NCI-H774 (cell line): Measurements from ENCODE around the gene NTRK3.
A peak's percentile ranks its signal among the peaks of the same experiment; 100 is the strongest.

Source experiments
- DNase-seq: peaks from one replicate; lab custom pipeline; 2025; lab: John Stamatoyannopoulos, UW

NTRK3 gene

GRCh38 chr15:88256279-88257230, at the start of gene NTRK3:
Gene NTRK3, minus strand, starts transcription at chr15:88256739. Its CDS starts 586 bp downstream, at chr15:88256153.
- no peak for DNase-seq

GRCh38 chr15:88303395-88303794, 46.9 kb upstream of the NTRK3 start:
- DNase-seq = no peak

GRCh38 chr15:88302373-88302772, 45.8 kb upstream of the NTRK3 start:
- no peak for DNase-seq

- DNase-seq = no peak
Observed at GRCh38 chr15:88301311-88301710, 44.8 kb upstream of the NTRK3 start.

- no peak for DNase-seq
Observed at GRCh38 chr15:88300861-88301260, 44.3 kb upstream of the NTRK3 start.

GRCh38 chr15:88300089-88300488, 43.5 kb upstream of the NTRK3 start:
- DNase-seq = no peak

GRCh38 chr15:88299497-88299896, 43.0 kb upstream of the NTRK3 start:
- DNase-seq = no peak

GRCh38 chr15:88288661-88289060, 32.1 kb upstream of the NTRK3 start:
- no peak for DNase-seq

GRCh38 chr15:88288206-88288605, 31.7 kb upstream of the NTRK3 start:
- DNase-seq = no peak

GRCh38 chr15:88284318-88284998, 27.9 kb upstream of the NTRK3 start:
- DNase-seq = no peak

GRCh38 chr15:88282614-88283013, 26.1 kb upstream of the NTRK3 start:
- DNase-seq = no peak

GRCh38 chr15:88276821-88277410, 20.4 kb upstream of the NTRK3 start:
- no peak for DNase-seq

GRCh38 chr15:88275804-88276203, 19.3 kb upstream of the NTRK3 start:
- no peak for DNase-seq

GRCh38 chr15:88274553-88275460, 18.3 kb upstream of the NTRK3 start:
- peak; percentile 24 for DNase-seq

GRCh38 chr15:88272421-88272820, 15.9 kb upstream of the NTRK3 start:
- DNase-seq = no peak

GRCh38 chr15:88269356-88270062, 13.0 kb upstream of the NTRK3 start:
- no peak for DNase-seq

- no peak for DNase-seq
Observed at GRCh38 chr15:88267720-88268119, 11.2 kb upstream of the NTRK3 start.

- DNase-seq = no peak
Observed at GRCh38 chr15:88266170-88266569, 9.6 kb upstream of the NTRK3 start.

- no peak for DNase-seq
Observed at GRCh38 chr15:88264622-88265021, 8.1 kb upstream of the NTRK3 start.

- DNase-seq = no peak
Observed at GRCh38 chr15:88262064-88262463, 5.5 kb upstream of the NTRK3 start.

GRCh38 chr15:88258093-88258641, 1.6 kb upstream of the NTRK3 start:
- no peak for DNase-seq
